ENCODE measurements around the gene SPAG16.

GRCh38 chr2:213920014-213920413 lies 635.8 kb downstream of the SPAG16 start:
- no peak for TF ChIP-seq CTCF (IDR thresholded peaks at IDR 0.05)
- TF ChIP-seq POLR2A (IDR thresholded peaks at IDR 0.05), result no peak

Measured in testis (tissue), 2 donors.